SK-N-SH (cell line): ENCODE measurements around the gene TBC1D10B.

ENCODE experiments used
- CTCF ChIP-seq: fragments of 200-600 bp; sonication (generic); IDR thresholded peaks from 2 replicates; pipeline ENCODE4 v1.6.1; 2017; ENCODE audit warnings: antibody characterized with exemption, mild to moderate bottlenecking, moderate library complexity
- FOXM1 ChIP-seq: IDR thresholded peaks from 2 replicates; pipeline ENCODE4 v1.4.0; 2012; ENCODE audit warnings: low read depth, mild to moderate bottlenecking
- POLR2AphosphoS5 ChIP-seq: IDR thresholded peaks from 2 replicates; pipeline ENCODE4 v1.6.1; 2012; ENCODE audit warnings: low read depth, low read length
- RAD21 ChIP-seq: IDR thresholded peaks from 2 replicates; pipeline ENCODE4 v1.6.1; 2012; ENCODE audit warnings: mild to moderate bottlenecking, low read length
- SIN3A ChIP-seq: IDR thresholded peaks from 2 replicates; pipeline ENCODE4 v1.6.1; 2012; ENCODE audit warnings: low read depth, mild to moderate bottlenecking, low read length, moderate library complexity, borderline replicate concordance
- TAF1 ChIP-seq: IDR thresholded peaks from 2 replicates; pipeline ENCODE4 v1.6.1; 2012; ENCODE audit warnings: low read depth, mild to moderate bottlenecking, low read length, moderate library complexity, borderline replicate concordance
- USF2 ChIP-seq: fragments of 150-350 bp; IDR thresholded peaks from 2 replicates; pipeline ENCODE4 v1.6.1; 2017; ENCODE audit warnings: antibody characterized with exemption, low read length, low read depth, borderline replicate concordance
- YY1 ChIP-seq: IDR thresholded peaks from 2 replicates; pipeline ENCODE4 v1.4.0; 2012; ENCODE audit warnings: low read depth, mild to moderate bottlenecking
- TF ChIP-seq, protein P1 (sequence below): IDR thresholded peaks from 2 replicates; pipeline ENCODE4 v1.4.0; 2012; ENCODE audit warnings: low read depth

- TF ChIP-seq, protein P1, sequence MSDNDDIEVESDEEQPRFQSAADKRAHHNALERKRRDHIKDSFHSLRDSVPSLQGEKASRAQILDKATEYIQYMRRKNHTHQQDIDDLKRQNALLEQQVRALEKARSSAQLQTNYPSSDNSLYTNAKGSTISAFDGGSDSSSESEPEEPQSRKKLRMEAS: peak; percentile 93
- TF ChIP-seq FOXM1 (no peak), CTCF (no peak), RAD21 (no peak; the same call in 1 of the 2 replicates), USF2 (peak; percentile 76), YY1 (peak; percentile 85; the same call in 1 of the 2 replicates), POLR2AphosphoS5 (peak; percentile 70), SIN3A (no peak), TAF1 (peak; percentile 82)
Observed at GRCh38 chr16:30355144-30355953, 14.9 kb downstream of the TBC1D10B start, which contains the start of gene CD2BP2.
